SIG-M5 treated with dmso at 0.1 percent for 504 hours (cell line): Measurements from ENCODE around the gene RYR3.

Source experiments
- DNase-seq: peaks from one replicate; lab custom pipeline; 2025; ENCODE audit not compliant: unreplicated experiment; lab: John Stamatoyannopoulos, UW

The RYR3 gene

DNA sequence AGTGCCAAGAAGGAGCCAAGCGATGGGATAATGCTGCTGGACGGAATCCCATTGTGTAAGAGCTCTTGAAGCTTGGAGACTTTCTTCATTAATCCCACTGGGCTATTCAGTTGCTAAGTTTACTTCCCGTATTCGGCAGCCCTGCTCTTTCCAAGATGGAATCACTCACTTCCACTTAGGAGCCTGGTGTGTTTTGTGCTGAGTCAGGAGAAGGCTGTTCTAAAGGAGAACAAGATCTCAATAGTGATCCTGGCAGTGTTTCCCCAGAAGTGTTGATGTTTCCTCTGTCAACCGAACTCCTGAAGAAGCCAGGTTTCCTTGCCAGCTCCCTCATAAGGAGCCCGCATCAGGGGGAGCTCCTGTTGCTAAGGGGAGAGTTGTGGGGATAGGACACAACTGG lies 387.4 kb downstream of the RYR3 start:
- DNase-seq, result no peak

DNA sequence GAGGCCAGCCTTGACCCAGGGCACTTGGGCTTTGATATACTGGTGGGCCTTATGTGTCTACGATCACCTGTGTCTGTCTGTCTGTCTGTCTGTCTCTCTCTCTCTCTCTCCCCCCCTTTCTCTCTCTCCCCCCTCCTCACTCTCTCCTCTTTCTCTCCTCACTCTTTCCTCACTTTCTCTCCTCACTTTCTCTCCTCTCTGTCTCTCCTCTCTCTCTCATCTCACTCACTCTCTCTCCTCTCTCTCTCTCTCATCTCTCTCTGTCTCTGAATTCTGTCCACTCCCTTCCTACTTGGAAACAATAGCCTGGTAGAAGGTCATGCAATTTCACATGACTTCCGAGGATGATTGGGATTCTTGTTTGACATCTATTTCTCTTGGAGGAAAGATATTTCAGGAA lies 388.4 kb downstream of the RYR3 start:
- DNase-seq, result no peak

DNA sequence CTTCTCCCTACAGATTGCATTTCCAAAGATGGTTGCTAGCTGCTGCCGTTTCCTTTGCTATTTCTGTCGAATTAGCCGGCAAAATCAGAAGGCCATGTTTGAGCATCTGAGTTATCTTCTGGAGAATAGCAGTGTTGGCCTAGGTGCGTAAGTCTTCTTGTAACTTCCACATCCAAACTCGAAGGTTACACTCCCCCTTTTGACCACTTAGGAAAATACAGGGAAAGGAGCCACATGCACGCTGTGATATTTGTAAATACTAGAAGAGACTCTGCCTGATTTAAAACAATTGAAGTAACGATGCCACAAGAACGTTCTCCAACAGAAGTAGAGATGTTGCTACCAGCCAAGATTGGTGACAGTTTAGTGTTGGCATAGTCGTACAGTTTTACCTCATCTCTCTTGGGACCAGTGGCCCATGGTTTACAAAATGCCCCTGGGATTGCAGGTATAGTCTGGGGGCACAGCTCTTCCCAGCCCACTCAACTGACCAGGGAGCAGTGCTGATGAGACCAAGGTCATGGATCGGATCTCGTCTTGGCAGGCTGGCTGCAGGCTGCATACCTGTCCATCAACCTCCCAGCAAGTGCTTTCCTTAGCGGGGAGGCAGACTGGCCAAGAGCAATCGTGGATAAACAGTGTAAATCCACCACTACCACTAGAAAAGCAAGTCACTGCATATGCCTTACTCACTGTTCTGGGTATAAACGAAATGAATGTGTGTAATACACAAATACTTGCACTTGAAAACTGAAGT lies 389.1 kb downstream of the RYR3 start:
- DNase-seq, result no peak

DNA sequence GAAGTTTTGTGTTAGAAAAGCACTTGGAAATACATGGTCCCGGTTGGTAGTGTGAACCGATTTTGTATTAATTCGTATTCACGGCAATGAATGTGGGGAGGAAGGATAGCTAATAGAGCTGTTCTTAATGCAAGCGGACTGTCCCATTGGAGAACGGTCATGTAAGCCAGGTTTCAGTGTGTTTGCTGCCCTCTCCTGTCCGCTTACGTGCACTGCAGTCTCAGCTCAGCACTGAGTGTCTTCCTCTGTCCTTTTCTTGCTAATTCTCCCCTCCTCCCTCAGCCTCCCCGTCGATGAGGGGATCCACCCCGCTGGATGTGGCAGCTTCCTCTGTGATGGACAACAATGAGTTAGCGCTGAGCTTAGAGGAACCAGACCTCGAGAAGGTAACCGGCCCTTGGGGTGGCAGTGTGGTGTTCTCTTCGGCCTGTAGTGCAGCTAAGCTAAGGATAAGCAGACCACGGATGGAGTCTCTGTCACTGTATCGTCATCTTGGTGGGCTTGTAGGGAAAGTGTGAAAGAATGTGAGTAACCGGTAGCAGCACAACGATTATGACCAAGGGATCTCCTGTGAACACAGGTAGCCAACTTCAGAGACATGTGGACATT lies 390.0 kb downstream of the RYR3 start:
- DNase-seq, result peak; percentile 54

DNA sequence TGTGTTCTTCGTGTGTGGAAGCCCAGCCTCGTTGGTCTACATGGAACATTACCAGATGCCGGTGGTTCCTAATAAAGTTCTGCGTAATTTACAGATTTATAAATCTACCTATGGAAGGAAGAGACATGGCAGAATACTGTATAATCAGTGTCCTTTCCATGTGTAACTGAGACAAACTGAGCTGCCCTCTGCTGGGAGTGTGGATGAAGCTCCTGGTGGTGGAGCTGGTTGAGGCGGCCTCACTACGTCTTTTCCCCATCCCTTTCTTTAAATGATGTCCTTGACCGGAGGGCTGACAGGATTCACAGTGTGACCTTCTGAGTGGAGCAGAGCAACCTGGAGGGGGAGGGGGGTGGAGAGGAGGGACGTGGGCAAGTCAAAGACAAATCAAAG lies 390.5 kb downstream of the RYR3 start:
- no peak for DNase-seq

DNA sequence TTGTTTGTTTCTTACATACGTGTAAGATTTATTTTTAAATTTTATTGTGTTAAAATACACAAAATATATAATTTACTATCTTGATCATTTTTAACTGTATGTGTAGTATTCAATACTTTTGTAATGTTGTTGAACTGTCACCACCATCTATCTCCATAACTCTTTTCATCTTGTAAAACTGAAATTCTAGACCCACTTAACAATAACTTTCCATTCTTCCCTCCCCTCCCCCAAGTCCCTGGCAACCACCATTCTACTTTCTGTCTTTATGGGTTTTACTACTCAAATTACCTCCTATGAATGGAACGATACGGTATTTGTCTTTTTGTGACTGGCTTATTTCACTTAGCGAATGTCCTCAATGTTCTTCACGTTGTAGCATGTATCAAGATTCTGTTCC lies 395.4 kb downstream of the RYR3 start:
- DNase-seq, result no peak

DNA sequence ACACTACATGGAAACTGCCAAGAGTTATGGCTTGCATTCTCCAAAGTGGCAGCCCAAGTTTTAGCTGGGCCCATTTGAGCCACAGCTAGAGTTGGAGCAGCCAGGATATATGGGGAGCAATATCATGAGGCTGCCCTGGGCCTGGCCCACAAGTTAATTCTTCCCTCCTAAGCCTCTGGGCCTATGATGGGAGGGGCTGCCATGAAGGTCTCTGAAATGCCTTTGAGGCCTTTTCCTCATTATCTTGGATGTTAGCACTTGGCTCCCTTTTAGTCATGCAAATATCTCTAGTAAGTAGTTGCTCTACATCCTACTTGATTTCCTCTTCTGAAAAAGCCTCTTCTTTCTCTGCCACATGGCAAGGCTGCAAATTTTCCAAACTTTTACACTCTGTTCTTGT lies 400.0 kb downstream of the RYR3 start:
- no peak for DNase-seq

DNA sequence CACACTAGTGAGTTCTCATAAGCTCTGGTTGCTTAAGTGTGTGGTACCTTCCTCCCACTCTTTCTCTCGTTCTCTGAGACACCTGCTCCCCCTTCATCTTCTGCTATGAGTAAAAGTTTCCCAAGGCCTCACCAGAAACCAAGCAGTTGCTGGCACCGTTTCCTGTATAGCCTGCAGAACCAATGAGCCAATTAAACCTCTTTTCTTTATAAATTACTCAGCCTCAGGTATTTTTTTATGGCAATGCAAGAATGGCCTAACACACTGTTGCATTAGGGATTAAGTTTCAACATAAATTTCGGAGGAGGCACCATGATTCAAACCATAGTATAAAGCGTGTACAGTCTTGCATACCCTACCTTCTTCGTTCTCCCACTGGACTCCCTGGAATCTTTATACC lies 405.3 kb downstream of the RYR3 start:
- DNase-seq, result no peak

DNA sequence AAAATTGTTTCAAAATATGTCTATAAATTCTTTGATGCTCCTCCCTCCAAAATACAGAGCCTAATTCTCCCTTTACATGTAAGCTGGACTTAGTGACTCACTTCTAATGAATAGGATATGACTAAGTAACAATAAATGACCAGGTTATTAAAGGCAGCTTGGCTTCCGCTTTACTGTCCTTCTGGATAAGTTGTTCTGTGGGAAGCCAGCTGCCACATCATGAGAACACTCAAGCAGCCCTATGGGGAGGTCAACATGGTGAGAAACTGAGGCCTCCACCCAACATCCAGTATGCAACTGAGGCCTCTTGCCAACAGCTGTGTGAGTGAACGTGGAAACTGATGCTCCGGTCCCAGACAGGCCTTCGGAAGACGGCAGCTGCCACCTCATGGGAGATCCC lies 410.2 kb downstream of the RYR3 start:
- DNase-seq, result no peak

DNA sequence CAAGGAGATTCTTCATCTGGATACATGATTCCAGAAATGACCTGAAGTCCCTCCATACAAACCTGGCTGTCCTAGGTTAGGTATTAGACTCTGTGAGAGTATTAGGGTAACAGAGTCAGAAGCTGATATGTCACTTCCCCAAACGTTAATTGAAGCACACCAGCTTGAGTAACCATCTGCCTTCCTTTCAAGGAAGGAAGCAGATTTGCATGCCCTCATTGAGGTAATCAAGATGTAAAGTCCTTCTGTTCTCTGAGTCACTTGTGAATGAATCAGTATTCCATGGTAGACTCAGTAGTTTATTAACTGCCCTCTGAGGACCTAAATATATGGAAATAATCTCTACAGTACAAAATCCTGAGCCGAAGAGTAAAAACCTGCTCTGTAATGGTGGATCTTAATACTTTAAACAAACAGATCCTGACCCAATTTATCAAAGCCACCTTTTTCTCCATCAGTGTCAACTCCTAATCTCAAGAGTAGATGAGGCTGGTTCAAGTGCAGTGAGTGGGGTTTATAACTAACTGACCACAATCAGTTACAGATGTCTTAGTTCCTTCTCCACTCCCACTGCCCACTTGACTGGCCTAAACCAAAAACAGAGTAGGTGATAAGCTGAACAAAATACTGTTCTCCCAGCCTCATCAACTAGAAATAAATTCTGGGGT lies 411.4 kb downstream of the RYR3 start:
- DNase-seq, result peak; percentile 28

DNA sequence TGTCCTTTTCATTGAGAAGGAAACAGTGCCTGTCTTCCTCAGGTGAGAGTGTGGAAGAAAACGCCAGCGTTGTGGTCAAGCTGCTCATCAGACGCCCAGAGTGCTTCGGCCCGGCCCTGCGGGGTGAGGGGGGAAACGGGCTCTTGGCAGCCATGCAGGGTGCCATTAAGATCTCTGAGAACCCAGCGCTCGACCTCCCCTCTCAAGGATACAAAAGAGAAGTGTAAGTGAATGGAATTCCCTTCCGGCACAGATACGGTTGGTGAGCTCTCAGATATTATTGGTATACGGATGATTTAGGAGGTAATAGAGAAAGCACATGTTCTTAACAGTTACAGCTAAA lies 411.9 kb downstream of the RYR3 start:
- DNase-seq, result no peak

DNA sequence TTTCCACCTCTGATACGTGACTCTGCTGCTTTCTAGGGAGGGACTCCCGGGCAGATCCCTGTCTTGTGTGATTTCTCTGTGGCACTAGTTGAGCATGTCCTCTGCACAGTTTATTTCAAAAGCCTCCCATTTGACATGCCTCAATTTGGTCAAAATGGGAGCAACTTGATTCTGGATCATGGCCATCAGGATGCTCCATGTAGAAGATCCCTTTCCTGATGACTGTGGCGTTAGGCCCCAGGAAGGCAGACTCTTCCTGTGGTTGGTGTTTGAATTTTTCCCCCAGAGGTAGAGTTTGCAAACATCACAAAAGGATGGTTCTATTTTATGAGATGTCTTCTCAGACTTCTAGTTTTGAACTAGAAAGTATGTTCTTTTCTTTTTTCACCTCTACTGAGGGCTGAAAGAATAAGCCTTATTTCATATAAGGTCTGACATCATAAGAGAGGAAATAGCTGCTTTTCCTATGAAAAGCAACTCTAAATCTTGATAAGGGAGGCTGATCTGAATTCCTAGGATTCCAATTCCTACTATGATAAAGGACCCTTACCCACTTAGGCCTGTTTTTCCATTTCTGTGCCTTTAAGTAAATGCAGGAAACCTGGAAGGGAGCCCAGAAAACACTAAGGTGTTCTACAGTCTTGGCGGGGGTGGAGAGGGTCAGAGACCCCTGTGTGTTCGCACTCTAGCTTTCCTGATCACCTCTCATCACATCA lies 413.7 kb downstream of the RYR3 start:
- DNase-seq, result no peak

DNA sequence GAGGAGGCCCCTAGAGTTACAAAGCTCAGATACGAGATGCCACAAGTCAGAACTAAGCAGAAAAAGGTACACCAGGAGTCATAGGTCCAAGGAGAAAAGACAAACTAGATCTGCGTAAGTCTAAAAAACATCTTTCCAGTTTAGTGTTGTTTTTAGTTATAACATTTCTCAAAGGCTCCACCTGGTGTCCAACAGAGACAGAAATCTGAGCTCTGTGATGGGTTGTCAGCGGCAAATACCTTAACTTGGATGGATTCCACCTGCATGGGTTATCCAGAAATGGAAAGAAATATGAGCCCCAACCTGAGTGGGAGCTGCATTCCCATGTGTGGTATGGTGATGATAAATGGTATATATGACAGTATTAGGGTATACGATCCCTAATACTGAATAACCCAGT lies 418.9 kb downstream of the RYR3 start:
- DNase-seq, result peak; percentile 4

DNA sequence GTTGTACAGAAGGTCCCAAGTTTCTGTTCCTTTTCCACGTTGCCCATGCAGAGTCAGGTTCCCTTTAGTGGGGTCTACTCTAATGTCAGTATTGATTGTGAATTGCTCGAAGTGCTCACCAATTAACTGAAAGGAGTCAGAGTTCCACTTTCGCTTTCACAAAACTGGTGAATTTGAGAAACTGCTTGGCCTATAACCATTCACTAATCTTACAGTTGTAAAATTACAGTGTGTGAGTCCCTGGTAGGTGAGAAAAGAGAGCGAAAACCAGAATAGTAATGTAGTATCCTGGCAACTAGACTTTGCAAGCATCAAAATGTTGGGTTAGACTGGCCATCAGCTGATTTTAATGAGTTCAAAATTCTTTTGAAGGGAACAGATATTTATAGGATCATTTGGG lies 420.0 kb downstream of the RYR3 start:
- peak; percentile 22 for DNase-seq

DNA sequence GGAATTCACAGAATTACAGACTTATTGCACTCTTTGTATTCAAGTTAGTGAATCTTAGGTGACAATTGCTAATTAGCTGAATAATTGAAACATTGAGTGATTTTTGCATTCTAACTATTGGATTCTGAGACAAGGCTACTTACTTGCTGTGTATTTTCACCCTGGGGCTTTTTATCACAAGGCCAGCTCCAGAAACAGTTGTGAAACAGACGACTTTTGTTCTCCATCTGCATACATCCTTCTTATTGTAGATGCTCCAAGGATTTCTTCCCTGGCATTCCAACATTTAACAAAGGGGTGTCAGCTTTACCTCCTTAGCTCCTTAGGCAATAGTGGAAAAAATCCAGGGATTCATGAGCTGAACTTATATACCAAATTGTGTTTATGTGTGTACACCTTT lies 424.4 kb downstream of the RYR3 start:
- no peak for DNase-seq

DNA sequence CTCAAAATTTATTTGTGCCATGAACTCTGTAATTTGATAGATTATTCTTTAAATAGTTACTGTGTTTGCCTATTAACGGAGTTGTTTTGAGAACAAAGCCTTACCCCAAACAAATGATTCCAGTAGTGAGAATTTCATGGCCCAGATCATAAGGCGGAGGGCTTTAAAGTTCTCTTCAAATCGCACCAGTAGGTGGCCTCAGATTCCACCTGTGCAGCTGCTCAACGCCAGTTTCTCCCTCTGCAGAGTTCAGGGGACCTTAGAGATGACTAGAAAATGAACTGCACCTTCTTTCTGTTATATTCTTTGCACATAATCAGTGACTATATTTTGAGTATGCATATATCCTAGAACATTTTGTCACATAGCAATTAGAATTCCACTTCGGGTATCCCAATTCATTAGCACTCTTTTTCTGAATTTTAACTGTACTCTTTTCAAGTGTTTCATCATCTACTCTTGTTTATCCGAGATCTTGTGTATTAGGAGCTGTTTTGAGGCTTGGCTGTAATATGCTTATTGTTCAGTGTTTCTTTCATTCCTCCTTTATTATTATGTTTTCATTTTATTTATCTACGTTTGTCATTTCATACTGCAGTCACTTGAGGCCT lies 425.0 kb downstream of the RYR3 start:
- peak; percentile 22 for DNase-seq

DNA sequence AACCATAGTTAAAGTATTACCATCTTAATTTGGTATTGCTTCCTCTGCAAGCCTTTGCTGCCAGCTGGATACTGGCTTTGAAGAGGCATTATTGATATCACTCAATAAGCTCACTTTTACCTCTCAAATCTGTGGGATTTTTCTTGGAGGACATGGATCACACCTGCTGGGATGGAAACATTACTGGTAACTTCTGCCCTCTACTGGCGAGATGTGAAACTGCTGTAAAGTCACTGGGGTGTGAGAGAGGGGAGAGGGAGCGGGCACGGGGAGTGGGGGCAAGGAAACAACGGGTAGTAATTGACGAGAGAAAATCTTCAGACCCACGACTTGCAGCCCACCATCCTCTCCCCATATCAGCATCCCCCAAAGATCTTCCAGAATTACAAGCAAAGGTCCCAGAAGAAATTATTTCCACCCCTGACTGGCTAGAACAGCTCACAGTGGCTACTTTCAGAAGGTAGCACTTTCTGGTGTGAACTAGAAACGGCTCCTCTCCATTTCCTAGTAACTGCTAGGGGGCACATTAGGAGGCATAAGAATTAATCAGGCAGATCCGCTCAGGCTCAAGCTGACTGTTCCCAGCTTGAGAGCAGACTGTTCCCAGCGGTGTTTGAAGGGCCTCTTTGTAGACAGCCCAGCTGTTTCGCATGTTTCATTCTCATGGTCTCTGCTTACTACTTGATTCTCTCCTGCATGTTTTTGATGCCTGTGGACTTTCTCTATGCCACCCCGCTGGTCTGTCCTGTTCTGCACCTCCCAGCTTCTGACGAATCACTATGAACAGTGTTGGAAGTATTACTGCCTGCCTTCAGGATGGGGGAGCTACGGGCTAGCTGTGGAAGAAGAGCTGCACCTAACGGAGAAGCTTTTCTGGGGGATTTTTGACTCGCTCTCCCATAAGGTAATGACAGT lies 427.2 kb downstream of the RYR3 start:
- no peak for DNase-seq

DNA sequence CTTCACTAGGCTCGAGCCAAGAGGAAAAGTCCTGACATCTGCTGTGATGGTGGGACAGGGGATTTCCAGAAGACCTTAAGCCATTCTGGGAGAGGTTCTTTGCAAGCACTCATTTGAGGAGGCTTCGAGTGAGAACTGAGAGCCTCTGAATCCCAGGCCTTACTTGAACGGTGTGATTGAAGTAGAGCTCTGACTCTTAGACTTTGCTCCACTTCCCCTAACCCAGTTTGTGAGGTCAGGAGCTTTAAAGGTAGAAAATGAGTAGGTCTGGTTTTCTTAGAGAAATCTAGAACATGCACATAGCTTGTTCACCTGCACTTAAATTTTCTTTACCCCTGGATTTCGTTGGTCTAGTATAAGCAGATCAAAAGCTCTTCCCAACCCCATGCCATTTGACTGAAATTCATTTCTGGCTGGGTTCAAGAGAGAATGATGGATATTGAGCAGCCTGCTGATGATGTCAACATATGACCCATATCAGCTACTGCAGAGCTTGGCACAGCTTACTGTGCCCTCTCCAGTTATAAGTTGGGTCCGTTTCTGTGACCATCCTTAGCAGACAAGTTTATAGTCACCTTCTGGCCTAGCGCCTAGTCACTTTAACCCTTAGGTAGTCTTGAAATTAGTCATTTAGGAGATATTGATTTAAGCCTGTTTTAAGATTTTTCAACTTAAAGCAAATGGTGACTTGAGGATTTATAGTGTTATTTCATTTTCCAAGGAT lies 428.3 kb downstream of the RYR3 start:
- DNase-seq, result no peak

DNA sequence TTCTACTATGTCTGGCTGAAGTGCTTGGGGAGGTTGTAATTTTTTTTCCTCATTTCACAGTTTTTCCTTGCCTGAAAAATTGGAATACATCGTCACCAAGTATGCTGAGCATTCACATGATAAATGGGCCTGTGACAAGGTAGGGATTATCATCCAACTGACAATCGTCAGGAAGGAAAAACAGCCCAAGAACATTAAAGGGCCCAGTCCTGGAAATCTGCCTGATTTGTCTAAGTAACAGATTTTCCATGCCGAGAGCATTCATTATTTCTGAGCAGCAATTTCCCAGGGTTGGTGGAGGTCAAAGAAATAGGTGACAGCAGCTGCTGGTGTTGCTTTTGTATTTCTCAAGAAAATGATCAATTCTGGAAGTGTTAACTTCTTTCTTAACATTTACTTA lies 431.5 kb downstream of the RYR3 start:
- no peak for DNase-seq

DNA sequence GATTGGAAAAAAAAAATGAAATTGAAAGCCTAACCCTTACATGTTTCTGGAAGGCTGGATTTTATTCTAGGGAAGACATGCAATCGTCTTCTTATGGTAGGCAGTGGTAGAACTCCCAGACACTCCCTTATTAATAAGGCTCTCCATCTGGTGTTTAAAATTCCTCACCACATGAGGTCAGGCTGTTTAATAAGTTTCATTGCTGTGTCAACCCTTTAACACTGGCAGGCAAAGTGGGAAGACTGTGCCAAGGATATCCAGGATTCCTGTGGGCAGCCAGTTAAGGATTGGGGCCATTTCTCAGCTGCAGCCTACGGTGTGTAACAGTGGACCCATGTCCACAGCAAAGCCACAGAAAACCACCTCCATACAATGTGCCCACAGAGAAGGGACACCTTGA lies 432.0 kb downstream of the RYR3 start:
- no peak for DNase-seq
